ENCODE data around the gene SPTB.

DNA sequence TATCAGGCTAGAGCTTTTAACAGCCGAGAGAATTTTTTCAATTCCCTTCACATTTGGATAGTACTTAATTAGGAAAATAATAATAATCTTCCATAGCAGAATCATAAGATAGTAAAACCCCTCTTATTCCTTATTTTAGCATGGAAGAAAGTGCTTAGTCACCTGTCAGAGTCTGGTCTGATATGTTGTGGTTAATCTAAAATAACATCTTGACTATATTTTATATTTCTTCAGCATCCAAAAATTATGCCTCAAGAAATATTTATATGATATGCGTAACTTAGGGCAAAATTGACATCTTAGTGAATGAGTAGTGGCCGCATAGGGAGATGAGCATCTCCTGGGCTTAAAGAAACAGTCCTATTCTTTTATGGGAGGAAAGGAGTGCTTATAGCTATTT, 47.3 kb upstream of the SPTB start:
- no peak for TF ChIP-seq RAD21 (IDR thresholded peaks at IDR 0.05; ENCODE audit: low read depth)
- TF ChIP-seq EP300 (IDR thresholded peaks at IDR 0.05; ENCODE audit: borderline replicate concordance): no peak
- TF ChIP-seq, protein P1, sequence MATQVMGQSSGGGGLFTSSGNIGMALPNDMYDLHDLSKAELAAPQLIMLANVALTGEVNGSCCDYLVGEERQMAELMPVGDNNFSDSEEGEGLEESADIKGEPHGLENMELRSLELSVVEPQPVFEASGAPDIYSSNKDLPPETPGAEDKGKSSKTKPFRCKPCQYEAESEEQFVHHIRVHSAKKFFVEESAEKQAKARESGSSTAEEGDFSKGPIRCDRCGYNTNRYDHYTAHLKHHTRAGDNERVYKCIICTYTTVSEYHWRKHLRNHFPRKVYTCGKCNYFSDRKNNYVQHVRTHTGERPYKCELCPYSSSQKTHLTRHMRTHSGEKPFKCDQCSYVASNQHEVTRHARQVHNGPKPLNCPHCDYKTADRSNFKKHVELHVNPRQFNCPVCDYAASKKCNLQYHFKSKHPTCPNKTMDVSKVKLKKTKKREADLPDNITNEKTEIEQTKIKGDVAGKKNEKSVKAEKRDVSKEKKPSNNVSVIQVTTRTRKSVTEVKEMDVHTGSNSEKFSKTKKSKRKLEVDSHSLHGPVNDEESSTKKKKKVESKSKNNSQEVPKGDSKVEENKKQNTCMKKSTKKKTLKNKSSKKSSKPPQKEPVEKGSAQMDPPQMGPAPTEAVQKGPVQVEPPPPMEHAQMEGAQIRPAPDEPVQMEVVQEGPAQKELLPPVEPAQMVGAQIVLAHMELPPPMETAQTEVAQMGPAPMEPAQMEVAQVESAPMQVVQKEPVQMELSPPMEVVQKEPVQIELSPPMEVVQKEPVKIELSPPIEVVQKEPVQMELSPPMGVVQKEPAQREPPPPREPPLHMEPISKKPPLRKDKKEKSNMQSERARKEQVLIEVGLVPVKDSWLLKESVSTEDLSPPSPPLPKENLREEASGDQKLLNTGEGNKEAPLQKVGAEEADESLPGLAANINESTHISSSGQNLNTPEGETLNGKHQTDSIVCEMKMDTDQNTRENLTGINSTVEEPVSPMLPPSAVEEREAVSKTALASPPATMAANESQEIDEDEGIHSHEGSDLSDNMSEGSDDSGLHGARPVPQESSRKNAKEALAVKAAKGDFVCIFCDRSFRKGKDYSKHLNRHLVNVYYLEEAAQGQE (IDR thresholded peaks at IDR 0.05; ENCODE audit: low read depth): no peak
- no peak for TF ChIP-seq YY1 (IDR thresholded peaks at IDR 0.05; ENCODE audit: low read depth)
- TF ChIP-seq TAF1 (IDR thresholded peaks at IDR 0.05; ENCODE audit: low read depth): no peak
- no peak for TF ChIP-seq NFIC (IDR thresholded peaks at IDR 0.05)
- no peak for TF ChIP-seq FOXM1 (IDR thresholded peaks at IDR 0.05; ENCODE audit: borderline replicate concordance, low read depth)
- TF ChIP-seq TCF12 (IDR thresholded peaks at IDR 0.05; ENCODE audit: low read depth): no peak
- no peak for TF ChIP-seq EGR1 (IDR thresholded peaks at IDR 0.05)

Measured in Ishikawa (cell line).